Colon (tissue), 2 donors: Measurements from ENCODE around the gene VMA21.

Source experiments
- FAIRE-seq: peaks from 2 replicates; lab custom pipeline; 2012; peaks lifted over from hg19 to GRCh38; lab: Jason Lieb, UNC
- donor health status: control.
- donor health status: control.

VMA21 gene

GRCh38 chrX:151396825-151397740 is at the start of gene VMA21:
TSS of gene VMA21 (plus strand) at chrX:151397206. CDS start at chrX:151397309, 103 bp downstream.
- no peak for FAIRE-seq

GRCh38 chrX:151359341-151359740 is 37.7 kb upstream of the VMA21 start:
- no peak for FAIRE-seq

GRCh38 chrX:151359931-151360871 is 36.8 kb upstream of the VMA21 start:
- no peak for FAIRE-seq

DNA sequence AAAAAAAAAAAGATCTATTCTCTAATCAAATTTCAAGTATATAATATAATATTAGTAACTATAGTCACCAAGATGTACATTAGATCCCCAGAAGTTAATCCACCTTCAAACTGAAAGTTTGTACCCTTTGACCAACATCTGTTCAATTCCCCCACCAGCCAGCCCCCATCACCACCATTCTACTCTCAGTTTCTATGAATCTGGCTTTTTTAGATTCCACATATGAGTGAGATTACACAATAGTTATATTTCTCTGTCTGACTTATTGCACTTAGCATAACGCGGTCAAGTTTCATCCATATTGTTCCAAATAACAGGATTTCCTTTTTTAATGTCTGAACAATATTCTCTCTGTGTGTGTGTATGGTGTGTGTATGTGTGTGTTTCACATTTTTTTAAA is 33.7 kb upstream of the VMA21 start:
- no peak for FAIRE-seq

GRCh38 chrX:151365579-151365978 is 31.4 kb upstream of the VMA21 start:
- no peak for FAIRE-seq

- FAIRE-seq: no peak
These were observed 26.1 kb upstream of the VMA21 start for GRCh38 chrX:151370906-151371305.

- no peak for FAIRE-seq
These were observed 12.2 kb upstream of the VMA21 start for GRCh38 chrX:151384807-151385206.

DNA sequence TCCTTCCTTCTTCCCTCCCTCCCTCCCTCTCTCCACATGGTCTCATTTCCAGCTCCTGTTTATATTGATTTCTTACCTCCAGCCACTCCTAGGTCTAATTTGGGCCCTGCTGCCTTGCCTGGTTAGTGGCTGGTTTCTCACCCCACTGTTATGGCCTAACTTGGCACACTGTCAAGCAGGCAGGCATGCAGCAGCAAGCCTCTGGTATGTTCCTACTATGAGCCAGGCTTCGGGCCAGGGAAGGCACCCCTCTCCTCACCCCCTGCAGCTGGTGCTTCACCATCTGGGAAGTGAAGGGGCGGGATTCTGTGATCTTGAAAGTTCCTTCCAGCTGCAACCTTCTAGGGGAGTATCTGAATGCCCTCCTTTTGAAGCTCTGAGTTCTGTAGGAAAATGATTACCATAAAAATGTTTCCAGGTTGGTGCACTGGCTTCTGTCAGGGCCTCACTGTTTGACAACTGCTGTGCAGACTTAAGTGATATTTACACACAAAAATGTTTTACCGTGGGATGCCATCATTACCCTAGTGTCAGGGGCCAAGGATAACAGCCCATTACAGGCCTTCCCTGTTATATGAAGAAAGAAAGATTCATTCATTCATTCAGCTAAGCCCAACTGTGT is 10.1 kb upstream of the VMA21 start:
- no peak for FAIRE-seq

DNA sequence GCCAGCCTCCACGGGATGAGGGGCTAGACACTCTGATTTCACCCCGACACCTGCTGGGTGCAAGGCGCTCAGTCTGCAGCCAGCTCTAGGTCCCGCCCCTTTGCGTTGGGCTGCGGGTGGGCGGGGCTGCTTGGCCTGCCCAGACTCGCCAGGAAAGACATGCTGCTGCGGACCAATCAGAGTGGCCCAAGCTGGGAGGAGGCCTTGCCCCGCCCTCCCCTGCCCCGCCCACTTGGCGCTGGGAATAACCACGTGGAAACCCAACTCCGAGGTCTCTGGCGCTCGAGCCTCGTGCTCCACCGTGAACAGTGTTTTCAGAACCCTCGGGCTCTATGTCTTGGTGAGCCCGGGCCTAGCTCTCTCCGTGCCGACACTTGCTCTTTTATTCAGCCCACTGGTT is 5.3 kb upstream of the VMA21 start:
- no peak for FAIRE-seq

GRCh38 chrX:151393514-151393913 is 3.5 kb upstream of the VMA21 start:
- FAIRE-seq: no peak

DNA sequence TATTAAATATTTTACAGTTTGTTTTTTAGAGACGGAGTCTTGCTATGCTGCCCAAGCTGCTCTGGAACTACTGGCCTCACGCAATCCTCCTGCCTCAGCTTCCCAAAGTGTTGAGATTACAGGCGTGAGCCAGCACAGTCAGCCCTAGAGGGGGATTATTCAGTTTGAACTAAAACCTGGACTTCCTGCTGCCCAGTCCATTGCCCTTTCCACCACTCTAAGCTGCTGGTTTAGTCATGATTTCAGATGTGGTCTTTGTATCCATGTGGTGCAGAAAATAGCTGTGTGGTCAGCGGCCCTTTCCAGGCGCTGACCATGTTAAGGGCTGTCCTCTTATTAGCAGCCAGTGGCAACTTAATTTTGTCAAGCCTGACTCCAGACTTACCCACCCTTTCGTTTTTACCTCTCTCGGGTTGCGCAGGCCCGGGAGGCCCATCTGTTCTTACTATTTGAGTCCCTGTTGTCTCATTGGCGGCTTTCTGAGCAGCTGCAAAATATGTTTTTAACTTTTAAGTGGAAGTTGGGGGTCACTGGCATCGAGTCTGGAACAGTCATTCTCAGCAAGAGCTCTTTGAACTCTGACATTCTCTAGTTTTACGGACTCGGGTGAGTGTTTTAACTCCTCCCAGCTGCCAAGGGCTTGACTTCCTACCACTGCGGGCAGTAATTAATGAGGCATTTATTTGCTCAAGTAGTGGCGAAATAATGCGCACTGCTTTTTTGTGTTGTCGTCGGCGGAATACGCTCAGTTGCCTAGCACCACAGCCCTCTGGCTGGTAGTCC is 773 bp upstream of the VMA21 start:
- FAIRE-seq: peak; percentile 5

DNA sequence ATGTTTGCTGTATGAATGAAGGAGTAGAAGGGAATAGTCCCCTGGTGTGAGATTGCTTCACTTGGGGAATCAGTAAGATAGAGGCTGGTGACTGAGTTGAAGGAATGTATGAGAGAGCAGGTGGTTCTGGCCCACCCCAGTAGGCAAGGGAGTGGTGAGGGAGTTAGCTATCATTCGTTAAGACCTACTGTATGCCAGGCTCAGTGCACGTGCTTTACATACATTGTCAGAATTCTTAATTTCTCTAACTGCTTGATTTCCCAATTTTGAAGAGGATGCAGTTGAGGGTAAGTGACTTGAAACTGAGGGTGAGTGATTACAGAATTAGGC is 700 bp downstream of the VMA21 start:
- FAIRE-seq: no peak

- no peak for FAIRE-seq
These were observed 1.3 kb downstream of the VMA21 start for GRCh38 chrX:151398346-151398745.

- no peak for FAIRE-seq
These were observed 5.8 kb downstream of the VMA21 start for GRCh38 chrX:151402719-151403390.

GRCh38 chrX:151416579-151416978 is 19.6 kb downstream of the VMA21 start:
- no peak for FAIRE-seq

DNA sequence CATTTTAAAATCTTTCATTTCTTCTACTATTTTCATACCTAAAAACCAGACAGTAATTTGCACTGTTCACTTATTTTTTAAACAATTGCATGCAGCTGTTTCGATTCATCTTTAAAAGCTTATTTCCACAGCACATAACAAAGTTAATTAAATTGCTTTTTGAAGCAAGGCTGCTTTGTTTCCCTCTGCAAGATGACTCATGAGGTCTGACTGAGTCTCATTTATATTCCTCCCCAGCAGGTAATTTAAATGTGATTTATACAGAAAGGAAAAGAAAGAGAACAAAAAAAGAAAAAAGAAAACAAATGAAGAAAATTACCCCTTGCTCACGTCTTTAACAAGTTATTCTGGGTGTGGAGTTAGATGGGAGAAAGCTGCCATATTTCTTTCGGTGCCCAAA is 22.8 kb downstream of the VMA21 start:
- FAIRE-seq: no peak

DNA sequence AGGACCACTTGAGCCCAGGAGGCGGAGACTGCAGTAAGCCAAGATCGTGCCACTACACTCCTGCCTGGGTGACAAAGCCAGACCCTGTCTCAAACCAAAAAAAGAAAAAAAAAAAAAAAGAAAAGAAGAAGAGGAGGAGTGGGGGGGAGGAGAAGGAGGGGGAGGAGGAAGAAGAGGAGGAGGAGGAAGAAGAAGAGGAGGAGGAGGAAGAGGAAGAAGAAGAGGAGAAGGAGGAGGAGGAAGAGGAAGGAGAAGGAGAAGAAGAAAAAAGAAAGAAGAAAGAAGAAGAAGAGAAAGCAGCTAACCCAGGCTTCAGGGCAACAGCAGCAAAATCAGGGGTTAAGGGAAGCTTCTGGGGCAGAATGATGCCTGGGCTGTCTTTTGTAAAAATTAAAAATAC is 27.5 kb downstream of the VMA21 start:
- no peak for FAIRE-seq

DNA sequence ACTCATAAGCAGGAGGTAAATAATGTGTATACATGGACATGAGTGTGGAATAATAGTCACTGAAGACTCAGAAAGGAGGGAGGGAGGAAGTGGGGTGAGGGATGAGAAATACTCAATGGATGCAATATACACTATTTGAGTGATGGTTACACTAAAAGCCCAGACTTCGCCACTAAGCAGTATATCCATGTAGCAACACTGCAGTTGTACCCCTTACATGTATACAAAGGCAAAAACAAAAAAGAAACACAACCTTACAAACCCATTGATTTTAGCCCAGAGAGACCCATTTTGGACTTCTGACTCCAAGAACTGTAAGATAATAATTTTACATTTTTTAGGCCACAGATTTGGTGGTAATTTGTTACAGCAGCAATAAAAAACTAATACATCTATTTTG is 51.5 kb downstream of the VMA21 start:
- no peak for FAIRE-seq

DNA sequence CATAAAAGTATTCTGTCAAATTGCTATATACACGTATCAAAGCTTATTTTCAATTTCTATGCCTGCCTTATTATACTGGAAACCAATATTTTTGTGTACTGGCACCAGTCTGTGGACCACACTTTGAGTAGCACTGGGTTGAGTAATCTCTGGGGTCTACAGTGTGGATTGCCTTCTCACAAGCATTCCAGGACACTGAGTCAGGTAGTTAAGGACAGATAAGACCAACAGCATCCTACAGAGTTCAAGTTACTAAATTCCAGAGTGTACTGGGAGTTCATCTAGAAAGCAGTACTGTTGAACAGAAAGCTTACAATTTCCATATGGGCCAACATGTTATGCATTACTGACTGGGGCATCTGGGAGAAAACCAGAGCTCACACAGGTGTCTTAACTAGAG is 61.8 kb downstream of the VMA21 start:
- FAIRE-seq: no peak
